Ishikawa (cell line): ENCODE results near the gene IQCH.

Experiments
- CEBPB ChIP-seq: IDR thresholded peaks from 2 replicates; pipeline ENCODE4 v1.6.1; 2012
- RAD21 ChIP-seq: IDR thresholded peaks from 2 replicates; pipeline ENCODE4 v1.6.1; 2012; ENCODE audit warnings: low read depth
- TAF1 ChIP-seq: IDR thresholded peaks from 2 replicates; pipeline ENCODE4 v1.6.1; 2012; ENCODE audit warnings: low read depth, mild to moderate bottlenecking
- TEAD4 ChIP-seq: IDR thresholded peaks from 2 replicates; pipeline ENCODE4 v1.6.1; 2012

- TF ChIP-seq CEBPB = no peak
- TF ChIP-seq TEAD4 = no peak
- no peak for TF ChIP-seq TAF1
- no peak for TF ChIP-seq RAD21
Measured at GRCh38 chr15:67242708-67243111, 11.9 kb upstream of the IQCH start.
